CD4-positive, alpha-beta T cell (primary cell): Measurements from ENCODE around the gene IFT27. TPM values are rescaled to one million over a fixed set of nuclear protein-coding genes. Genes with fewer than 3 reads are reported as not detected.

Experiments
- ATAC-seq: fragments of 200-7000 bp; cut with Tn5 transposase; one replicate; pipeline ENCODE4 v1.10.0; 2022; ENCODE audit warnings: mild to moderate bottlenecking; ENCODE audit not compliant: poor library complexity
- CTCF ChIA-PET: fragments of 350-600 bp; sonication (Branson Sonifier 250); formaldehyde crosslinking; loops from one replicate; lab custom pipeline; 2021; ENCODE audit warnings: antibody characterized with exemption, inconsistent platforms; lab: Charles Lee
- POLR2A ChIA-PET: fragments of 350-600 bp; sonication (Branson Sonifier 250); formaldehyde crosslinking; loops from one replicate; lab custom pipeline; 2021; ENCODE audit warnings: antibody characterized with exemption, inconsistent platforms; lab: Charles Lee
- DNase-seq, 14 experiments: peaks; one replicate each; pipeline ENCODE4 v3.0.0-alpha.2; 2013 to 2020; ENCODE audit warnings: mixed read lengths in 2 of 14
- H3K27ac ChIP-seq, 2 donors: one replicate each; pipeline versions ENCODE4 v1.5.1 to v1.7.0; 2013; ENCODE audit warnings: low read length in 2 of 2, low read depth in 1 of 2, mild to moderate bottlenecking in 1 of 2
- H3K27me3 ChIP-seq, 2 experiments: 1 replicate in 1 of 2; 2 replicates in 1 of 2; pipeline versions ENCODE4 v1.6.1 to v1.7.0; 2013; ENCODE audit warnings: low read length in 2 of 2, control low read depth in 1 of 2, mild to moderate bottlenecking in 1 of 2, moderate library complexity in 1 of 2; ENCODE audit not compliant: insufficient read depth in 2 of 2, control insufficient read depth in 1 of 2
- H3K36me3 ChIP-seq: one replicate; pipeline ENCODE4 v1.6.1; 2013; ENCODE audit warnings: low read length, control low read depth; ENCODE audit not compliant: insufficient read depth
- H3K4me1 ChIP-seq: one replicate; pipeline ENCODE4 v1.6.1; 2013; ENCODE audit warnings: low read length, control low read depth; ENCODE audit not compliant: insufficient read depth
- H3K4me3 ChIP-seq: one replicate; pipeline ENCODE4 v1.5.1; 2013; ENCODE audit warnings: mild to moderate bottlenecking, low read length, moderate library complexity
- H3K9me3 ChIP-seq, 2 experiments: 1 replicate in 1 of 2; 2 replicates in 1 of 2; pipeline versions ENCODE4 v1.6.1 to v1.7.0; 2013; ENCODE audit warnings: low read length in 2 of 2, mild to moderate bottlenecking in 2 of 2, control low read depth in 1 of 2, moderate library complexity in 1 of 2; ENCODE audit not compliant: control insufficient read depth in 1 of 2, insufficient read depth in 1 of 2
- H3K27ac Mint-ChIP-seq: one replicate; pipeline ENCODE4 v1.8.0; 2020; ENCODE audit warnings: mixed read lengths
- H3K27me3 Mint-ChIP-seq: one replicate; pipeline ENCODE4 v1.8.0; 2021; ENCODE audit warnings: mixed read lengths
- H3K36me3 Mint-ChIP-seq: one replicate; pipeline ENCODE4 v1.8.0; 2021; ENCODE audit warnings: low read depth, mixed read lengths
- H3K4me1 Mint-ChIP-seq: one replicate; pipeline ENCODE4 v1.8.0; 2021; ENCODE audit warnings: low read depth, mixed read lengths
- H3K4me3 Mint-ChIP-seq: one replicate; pipeline ENCODE4 v1.8.0; 2020; ENCODE audit warnings: mild to moderate bottlenecking, mixed read lengths
- H3K9me3 Mint-ChIP-seq: one replicate; pipeline ENCODE4 v1.8.0; 2020; ENCODE audit warnings: mixed read lengths
- CTCF ChIP-seq: fragments of 200-600 bp; IDR thresholded peaks from one replicate; pipeline ENCODE4 v1.8.0; 2022; ENCODE audit warnings: antibody characterized with exemption, mild to moderate bottlenecking
- intact Hi-C, 2 experiments: fragments of 100-400 bp; cut with DNase I in 1 of 2; cut with micrococcal nuclease in 1 of 2; formaldehyde crosslinking; loops; one replicate each; pipeline versions ENCODE4 v1.15.1 to v1.9.0; 2023 to 2025; cut with DNase I, micrococcal nuclease
- total RNA-seq, 174 experiments: library from RNA in 2 of 174; stranded (reverse) in 2 of 174; gene quantifications; one replicate each; pipeline ENCODE4 v1.2.3 and lab custom pipeline; 2021 to 2026

IFT27 gene
- total RNA-seq, 2 experiments from 2014 or later: 10.2 to 10.9 TPM

GRCh38 chr22:36728505-36728904 lies 47.4 kb downstream of the IFT27 start:
- ChIA-PET CTCF (no interaction called here), POLR2A (no interaction called here)
- Mint-ChIP-seq H3K4me1 (no peaks in the 10 kb centered on the region), H3K4me3 (no peak overlapping the region), H3K27ac (no peak overlapping the region), H3K27me3 (peaks cover 37% of the 10 kb centered on the region), H3K9me3 (no peaks in the 10 kb centered on the region), H3K36me3 (no peaks in the 10 kb centered on the region)
- Histone ChIP-seq H3K9me3 (peaks cover 0 to 4% of the 10 kb centered on the region in 2 experiments), H3K4me1 (no peaks in the 10 kb centered on the region), H3K36me3 (no peaks in the 10 kb centered on the region), H3K4me3 (no peak overlapping the region), H3K27ac (no peak overlapping the region), H3K27me3 (peaks cover 5 to 6% of the 10 kb centered on the region in 2 experiments)
- DNase-seq: no peak
- no peak for TF ChIP-seq CTCF
- ATAC-seq: no peak
- intact Hi-C loops: no loop called here

GRCh38 chr22:36727927-36728488 lies 47.9 kb downstream of the IFT27 start:
- DNase-seq (no peak), ATAC-seq (no peak)
- Mint-ChIP-seq H3K27me3 (peaks cover 37% of the 10 kb centered on the region), H3K36me3 (no peaks in the 10 kb centered on the region), H3K27ac (no peak overlapping the region), H3K9me3 (no peaks in the 10 kb centered on the region), H3K4me1 (no peaks in the 10 kb centered on the region), H3K4me3 (no peak overlapping the region)
- ChIA-PET POLR2A (no interaction called here), CTCF (no interaction called here)
- Histone ChIP-seq H3K9me3 (peaks cover 0 to 4% of the 10 kb centered on the region in 2 experiments), H3K27ac (no peak overlapping the region), H3K36me3 (no peaks in the 10 kb centered on the region), H3K4me3 (no peak overlapping the region), H3K27me3 (peaks cover 3 to 5% of the 10 kb centered on the region in 2 experiments), H3K4me1 (no peaks in the 10 kb centered on the region)
- TF ChIP-seq CTCF: no peak
- intact Hi-C loops: no loop called here

DNA sequence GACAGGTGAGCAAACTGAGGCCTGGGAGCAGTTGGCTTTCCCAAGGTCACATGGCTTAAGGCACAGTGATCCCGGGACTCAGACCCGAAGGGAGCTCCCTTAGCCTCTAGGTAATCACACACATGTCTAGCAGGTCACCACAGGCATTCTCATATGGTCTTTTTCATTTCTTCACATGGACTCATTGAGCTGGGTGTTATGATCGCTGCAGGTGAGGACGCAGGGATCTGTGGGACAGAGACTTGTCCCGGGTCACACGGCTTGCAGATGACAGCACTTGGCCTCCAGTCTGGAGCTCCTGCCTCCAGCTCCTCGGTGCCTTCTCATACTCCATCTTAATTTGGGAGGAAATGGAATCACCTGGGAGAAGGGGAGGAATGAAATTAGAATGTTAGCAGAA lies 48.8 kb downstream of the IFT27 start:
- no peak for DNase-seq
- Mint-ChIP-seq H3K27me3 (peaks cover 34% of the 10 kb centered on the region), H3K36me3 (no peaks in the 10 kb centered on the region), H3K27ac (no peak overlapping the region), H3K9me3 (no peaks in the 10 kb centered on the region), H3K4me3 (no peak overlapping the region), H3K4me1 (no peaks in the 10 kb centered on the region)
- H3K27ac ChIP-seq: no peak overlapping the region
- H3K27me3 ChIP-seq: peaks cover 7 to 12% of the 10 kb centered on the region in 2 experiments
- intact Hi-C loops: no loop called here
- H3K9me3 ChIP-seq: peaks cover 0 to 4% of the 10 kb centered on the region in 2 experiments
- ChIA-PET CTCF (interaction anchor here (0.6 kb wide), 1 partner anchor 205 kb away, joined by 3 read pairs; no protein-coding TSS in a partner anchor), POLR2A (no interaction called here)
- H3K36me3 ChIP-seq: no peaks in the 10 kb centered on the region
- TF ChIP-seq CTCF: no peak
- H3K4me3 ChIP-seq: no peak overlapping the region
- no peak for ATAC-seq
- H3K4me1 ChIP-seq: no peaks in the 10 kb centered on the region
